Calu3 (cell line): ENCODE data around the gene GOLGA6L2. TPM values are rescaled to one million over a fixed set of nuclear protein-coding genes. Genes with fewer than 3 reads are reported as not detected.
"Not testable (repeated sequence)": the region's sequence is repeated elsewhere in the genome, so short reads cannot be mapped to it uniquely, and the experiment has no call there.

Source experiments
- BruUV-seq: library from RNA; stranded (reverse); fragments of 400-500 nt; replicated peaks from 2 replicates; lab custom pipeline; 2021; lab: Mats Ljungman, UMichigan
- CTCF ChIA-PET: fragments of 300-600 bp; sonication (Branson Sonifier 250); formaldehyde crosslinking; loops from one replicate; lab custom pipeline; 2022; ENCODE audit warnings: antibody characterized with exemption; lab: Charles Lee
- DNase-seq: peaks from one replicate; pipeline ENCODE4 v3.0.0; 2022
- H3K27ac Mint-ChIP-seq: one replicate; pipeline ENCODE4 v1.8.0; 2022; ENCODE audit warnings: mixed read lengths; ENCODE audit not compliant: unreplicated experiment
- H3K27me3 Mint-ChIP-seq: one replicate; pipeline ENCODE4 v1.8.0; 2022; ENCODE audit warnings: mixed read lengths; ENCODE audit not compliant: unreplicated experiment
- H3K36me3 Mint-ChIP-seq: one replicate; pipeline ENCODE4 v1.8.0; 2022; ENCODE audit warnings: mild to moderate bottlenecking, moderate library complexity, mixed read lengths; ENCODE audit not compliant: insufficient read depth, unreplicated experiment
- H3K4me1 Mint-ChIP-seq: one replicate; pipeline ENCODE4 v1.8.0; 2022; ENCODE audit warnings: mild to moderate bottlenecking, low read depth, mixed read lengths; ENCODE audit not compliant: unreplicated experiment
- H3K4me3 Mint-ChIP-seq: one replicate; pipeline ENCODE4 v1.8.0; 2022; ENCODE audit warnings: mild to moderate bottlenecking, low read depth, moderate library complexity, mixed read lengths; ENCODE audit not compliant: unreplicated experiment
- H3K9me3 Mint-ChIP-seq: one replicate; pipeline ENCODE4 v1.8.0; 2022; ENCODE audit warnings: low read depth, mixed read lengths; ENCODE audit not compliant: unreplicated experiment
- intact Hi-C: fragments of 100-400 bp; cut with micrococcal nuclease; formaldehyde crosslinking; loops from one replicate; pipeline ENCODE4 v1.10.0; 2022; ENCODE audit not compliant: unreplicated experiment
- total RNA-seq: library from RNA; stranded (reverse); gene quantifications from 2 replicates; pipeline ENCODE4 v1.2.3, GENCODE V29; 2022
- TF ChIP-seq, protein P1 (sequence below): fragments of 200-600 bp; IDR thresholded peaks from one replicate; pipeline ENCODE4 v1.8.0; 2022; ENCODE audit warnings: antibody characterized with exemption; ENCODE audit not compliant: unreplicated experiment

GOLGA6L2 gene
- total RNA-seq, 1 experiment from 2014 or later, result not detected

DNA sequence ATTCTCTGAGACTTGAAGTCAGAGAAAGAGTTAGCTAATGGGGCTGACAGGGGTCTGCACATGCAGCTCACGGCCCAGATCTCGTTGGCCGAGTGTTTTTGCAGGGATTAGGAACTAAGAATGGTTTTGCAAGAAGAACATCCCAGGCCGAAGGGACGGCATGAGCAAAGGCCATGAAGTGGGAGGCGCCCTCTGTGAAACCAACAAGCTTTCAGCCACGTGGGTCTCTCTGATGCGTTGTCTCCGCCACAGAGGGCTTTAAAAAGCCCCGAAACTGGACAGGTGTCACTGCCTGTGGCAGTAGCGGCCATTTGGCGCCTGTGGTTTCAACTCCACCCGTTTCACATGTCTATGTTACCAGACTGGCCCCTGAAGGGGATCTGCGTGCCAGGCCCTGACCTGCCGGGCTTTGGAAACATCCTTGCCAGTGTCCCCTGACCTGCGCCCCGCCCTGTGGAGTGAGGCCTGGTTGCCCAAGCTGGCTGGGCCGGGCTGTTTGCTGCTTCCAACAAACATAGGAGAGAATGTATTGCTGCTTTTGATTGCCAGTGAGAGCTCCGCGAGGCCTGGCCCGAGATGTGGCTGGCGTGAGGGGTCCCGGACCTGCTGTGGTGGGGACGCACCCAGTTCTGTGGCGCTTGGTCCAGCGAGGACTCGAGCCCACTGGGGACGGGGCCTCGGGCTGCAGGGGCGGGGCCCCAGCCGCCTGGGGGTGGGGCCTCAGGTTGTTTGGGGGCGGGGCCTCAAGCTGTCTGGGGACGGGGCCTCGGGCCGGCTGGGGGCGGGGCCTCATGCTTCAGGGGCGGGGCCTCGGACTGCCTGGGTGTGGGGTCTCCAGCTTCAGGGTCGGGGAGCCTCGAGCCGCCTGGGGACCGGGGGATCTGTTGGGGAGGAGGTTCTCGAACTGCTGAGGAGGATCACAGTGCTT lies 30.4 kb downstream of the GOLGA6L2 start:
- BruUV-seq, result no TSS peak
- intact Hi-C loops, result no loop called here
- Mint-ChIP-seq H3K27ac (no peak overlapping the region), H3K27me3 (no peaks in the 10 kb centered on the region), H3K9me3 (no peaks in the 10 kb centered on the region), H3K4me3 (no peak overlapping the region), H3K36me3 (no peaks in the 10 kb centered on the region), H3K4me1 (no peaks in the 10 kb centered on the region)
- TF ChIP-seq, protein P1, sequence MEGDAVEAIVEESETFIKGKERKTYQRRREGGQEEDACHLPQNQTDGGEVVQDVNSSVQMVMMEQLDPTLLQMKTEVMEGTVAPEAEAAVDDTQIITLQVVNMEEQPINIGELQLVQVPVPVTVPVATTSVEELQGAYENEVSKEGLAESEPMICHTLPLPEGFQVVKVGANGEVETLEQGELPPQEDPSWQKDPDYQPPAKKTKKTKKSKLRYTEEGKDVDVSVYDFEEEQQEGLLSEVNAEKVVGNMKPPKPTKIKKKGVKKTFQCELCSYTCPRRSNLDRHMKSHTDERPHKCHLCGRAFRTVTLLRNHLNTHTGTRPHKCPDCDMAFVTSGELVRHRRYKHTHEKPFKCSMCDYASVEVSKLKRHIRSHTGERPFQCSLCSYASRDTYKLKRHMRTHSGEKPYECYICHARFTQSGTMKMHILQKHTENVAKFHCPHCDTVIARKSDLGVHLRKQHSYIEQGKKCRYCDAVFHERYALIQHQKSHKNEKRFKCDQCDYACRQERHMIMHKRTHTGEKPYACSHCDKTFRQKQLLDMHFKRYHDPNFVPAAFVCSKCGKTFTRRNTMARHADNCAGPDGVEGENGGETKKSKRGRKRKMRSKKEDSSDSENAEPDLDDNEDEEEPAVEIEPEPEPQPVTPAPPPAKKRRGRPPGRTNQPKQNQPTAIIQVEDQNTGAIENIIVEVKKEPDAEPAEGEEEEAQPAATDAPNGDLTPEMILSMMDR, result no peak
- DNase-seq, result no peak
- CTCF ChIA-PET, result no interaction called here

DNA sequence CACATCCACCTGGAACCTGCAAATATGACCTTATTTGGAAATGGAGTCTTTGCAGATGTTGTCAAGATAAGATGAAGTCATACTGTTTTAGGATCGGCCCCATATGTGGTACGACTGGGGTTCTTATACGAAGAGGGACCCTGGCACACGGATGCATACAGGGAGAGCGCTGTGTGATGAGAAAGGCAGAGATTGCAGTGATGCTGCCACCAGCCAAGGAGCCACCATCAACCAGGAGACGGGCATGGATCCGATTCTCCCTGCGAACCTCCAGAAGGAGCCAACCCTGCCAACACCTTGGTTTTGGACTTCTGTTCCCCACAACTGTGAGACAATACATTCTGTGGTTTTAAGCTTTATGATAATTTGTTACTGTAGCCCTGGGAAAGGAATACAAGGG lies 31.2 kb downstream of the GOLGA6L2 start:
- H3K9me3 Mint-ChIP-seq, H3K27me3 Mint-ChIP-seq, CTCF ChIA-PET, intact Hi-C loops, H3K27ac Mint-ChIP-seq, DNase-seq, H3K4me1 Mint-ChIP-seq, H3K36me3 Mint-ChIP-seq, H3K4me3 Mint-ChIP-seq, BruUV-seq: not testable (repeated sequence)

DNA sequence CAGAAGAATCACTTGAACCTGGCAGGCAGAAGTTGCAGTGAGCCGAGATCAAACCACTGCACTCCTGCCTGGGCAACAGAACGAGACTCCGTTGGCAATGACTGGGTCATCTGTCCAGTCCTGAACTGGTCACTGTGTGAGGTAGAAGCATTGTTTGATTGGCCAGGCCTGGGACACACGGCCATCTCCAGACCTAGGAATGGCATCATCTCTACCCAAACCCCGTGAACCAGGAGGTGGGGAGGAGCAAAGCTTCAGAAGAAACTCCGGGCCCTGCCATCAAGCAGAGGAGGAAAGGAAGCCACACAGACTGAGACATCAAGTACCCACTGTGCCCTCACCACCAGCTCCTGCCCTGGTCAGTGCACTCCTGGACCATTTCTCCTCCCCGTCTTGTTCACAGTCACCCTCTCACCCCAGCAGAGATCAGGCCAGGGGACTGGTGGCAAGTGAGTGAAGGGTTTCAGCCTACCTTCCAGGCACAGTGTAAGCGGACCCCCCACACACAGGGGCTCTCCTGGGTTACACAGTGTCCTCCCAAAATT lies 31.6 kb downstream of the GOLGA6L2 start:
- no peak for DNase-seq
- Mint-ChIP-seq H3K4me3 (no peak overlapping the region), H3K9me3 (no peaks in the 10 kb centered on the region), H3K36me3 (no peaks in the 10 kb centered on the region), H3K27me3 (no peaks in the 10 kb centered on the region), H3K4me1 (no peaks in the 10 kb centered on the region), H3K27ac (no peak overlapping the region)
- CTCF ChIA-PET, result no interaction called here
- no TSS peak for BruUV-seq
- intact Hi-C loops, result no loop called here
- TF ChIP-seq, protein P1, result no peak

DNA sequence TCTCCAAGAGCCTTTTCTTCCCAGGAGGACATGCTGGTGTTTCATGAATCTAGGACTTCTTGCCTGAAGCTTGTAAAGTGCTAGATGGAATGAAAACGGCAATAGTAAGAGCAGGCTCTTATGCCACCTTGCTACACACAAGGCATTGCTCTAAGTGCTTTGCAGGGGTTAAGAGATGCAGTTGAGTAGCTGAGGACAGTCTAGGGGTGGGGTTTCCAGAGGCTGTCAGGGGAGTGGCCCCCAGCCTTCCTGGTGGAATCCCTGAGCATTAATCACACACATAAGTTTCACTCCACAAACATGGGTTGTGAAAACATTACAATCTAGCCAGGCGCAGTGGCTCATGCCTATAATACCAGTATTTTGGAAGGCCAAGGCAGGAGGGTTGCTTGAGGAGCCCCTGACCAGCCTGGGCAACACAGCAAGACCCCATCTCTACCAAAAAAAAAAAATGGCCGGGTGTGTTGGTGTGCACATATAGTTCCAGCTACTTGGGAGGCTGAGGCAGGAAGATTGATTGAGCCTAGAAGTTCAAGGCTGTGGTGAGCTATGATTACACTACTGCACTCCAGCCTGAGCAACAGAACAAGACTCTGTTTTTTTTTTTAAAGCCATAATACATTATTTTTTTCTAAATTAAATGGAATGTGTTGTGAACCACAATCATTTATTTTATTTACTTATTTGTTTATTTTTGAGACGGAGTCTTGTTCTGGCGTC lies 34.0 kb downstream of the GOLGA6L2 start:
- H3K27ac Mint-ChIP-seq, intact Hi-C loops, H3K4me3 Mint-ChIP-seq, H3K36me3 Mint-ChIP-seq, BruUV-seq, H3K4me1 Mint-ChIP-seq, CTCF ChIA-PET, H3K27me3 Mint-ChIP-seq, DNase-seq, H3K9me3 Mint-ChIP-seq: not testable (repeated sequence)

DNA sequence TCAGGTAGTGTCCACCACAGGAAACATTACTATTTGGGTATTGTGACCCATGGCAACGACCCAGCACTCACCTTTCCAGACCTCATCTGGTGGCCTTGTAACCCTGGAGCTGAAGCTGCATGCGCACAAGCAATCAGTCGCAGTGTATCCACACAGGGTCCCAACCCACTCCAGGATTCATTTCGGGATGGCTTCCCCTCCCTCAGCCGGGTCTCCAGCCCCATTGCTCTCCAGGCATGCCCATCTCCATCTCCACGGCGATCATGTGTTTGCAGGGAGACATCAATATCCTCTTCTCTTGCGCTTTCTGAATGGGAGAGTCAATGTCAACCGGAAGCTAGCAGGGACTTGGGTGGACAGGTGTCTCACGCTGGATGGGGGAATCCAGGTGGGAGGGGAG lies 35.2 kb downstream of the GOLGA6L2 start:
- no peaks in the 10 kb centered on the region for H3K27me3 Mint-ChIP-seq
- H3K36me3 Mint-ChIP-seq, result no peaks in the 10 kb centered on the region
- no TSS peak for BruUV-seq
- CTCF ChIA-PET, result no interaction called here
- intact Hi-C loops, result no loop called here
- H3K9me3 Mint-ChIP-seq, result no peaks in the 10 kb centered on the region
- TF ChIP-seq, protein P1, result no peak
- H3K4me3 Mint-ChIP-seq, result no peak overlapping the region
- DNase-seq, result no peak
- no peak overlapping the region for H3K27ac Mint-ChIP-seq
- H3K4me1 Mint-ChIP-seq, result no peaks in the 10 kb centered on the region
